ENCODE results near the gene EXOSC2. TPM values are rescaled to one million over a fixed set of nuclear protein-coding genes. Genes with fewer than 3 reads are reported as not detected.

EXOSC2 gene
- total and polyA plus RNA-seq, 2 of the 8 experiments (the other 6 are each of a cell fraction or from before 2014, with no cell fraction given) = 47.8 to 93.6 TPM

DNA sequence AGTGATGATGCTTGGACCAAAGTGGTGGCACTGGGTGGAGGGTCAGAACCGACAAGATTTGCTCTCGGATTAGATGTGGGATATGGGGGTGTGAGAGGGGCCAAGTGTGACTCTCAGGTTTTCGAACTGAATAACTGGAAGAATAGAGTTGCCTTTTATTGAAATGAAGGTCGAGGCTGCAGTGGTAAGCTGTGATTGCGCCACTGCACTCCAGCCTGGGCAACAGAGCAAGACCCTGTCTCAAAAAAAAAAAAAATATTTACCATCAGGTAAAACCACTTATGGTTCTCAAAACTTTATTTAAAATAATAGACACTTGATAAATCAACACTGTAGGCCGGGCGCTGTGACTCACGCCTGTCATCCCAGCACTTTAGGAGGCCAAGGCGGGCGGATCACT lies 27.2 kb downstream of the EXOSC2 start:
- no peak overlapping the region for H3K18ac ChIP-seq (ENCODE audit: extremely low read depth, low read length)
- H3K79me1 ChIP-seq (ENCODE audit: low read depth, low read length) = peaks cover 7% of the 10 kb centered on the region
- no peak overlapping the region for H3K56ac ChIP-seq (replicated peaks; ENCODE audit: insufficient read length, low read depth, low read length)
- no peak overlapping the region for H3K23ac ChIP-seq (ENCODE audit: insufficient read length)
- no peak overlapping the region for H2BK5ac ChIP-seq (ENCODE audit: low read depth, low read length)
- peaks cover 0 to 8% of the 10 kb centered on the region in 2 experiments for H4K20me1 ChIP-seq (replicated peaks in 1 of 2; ENCODE audit: control insufficient read depth in 1 of 2, insufficient read depth in 2 of 2, low read length in 2 of 2)
- DNase-seq (ENCODE audit: low read depth in 1 of 2, low spot score in 2 of 2) (no peak), FAIRE-seq (no peak)
- H3K9me3 ChIP-seq (ENCODE audit: insufficient read depth in 2 of 2, low read depth in 1 of 2, low read length in 1 of 2) = no peaks in the 10 kb centered on the region
- H3K36me3 ChIP-seq (ENCODE audit: control insufficient read depth in 2 of 4, insufficient read depth in 4 of 4, low read length in 3 of 4) = no peaks in the 10 kb centered on the region; a peak in 1 of 8 replicates
- no peak overlapping the region for H2BK12ac ChIP-seq (ENCODE audit: low read depth, low read length)
- H2AK5ac ChIP-seq (ENCODE audit: low read depth, low read length) = no peak overlapping the region
- H3K14ac ChIP-seq (ENCODE audit: insufficient read length) = no peak overlapping the region
- no peak overlapping the region for H3K4me3 ChIP-seq (ENCODE audit: extremely low read depth in 1 of 4, insufficient read depth in 2 of 4, low read depth in 3 of 4, low read length in 4 of 4)
- no peak overlapping the region for H2BK120ac ChIP-seq (replicated peaks; ENCODE audit: low read depth, low read length)
- POLR2A ChIA-PET (ENCODE audit: partially characterized antibody) = no interaction called here
- H3K23me2 ChIP-seq (ENCODE audit: low read depth, low read length) = no peaks in the 10 kb centered on the region
- H3K4ac ChIP-seq (replicated peaks; ENCODE audit: insufficient read length, low read depth, low read length) = no peak overlapping the region
- no peak overlapping the region for H4K5ac ChIP-seq (ENCODE audit: insufficient read length, low read depth, low read length)
- H4K91ac ChIP-seq (replicated peaks; ENCODE audit: insufficient read length, low read length) = no peak overlapping the region
- H3K27me3 ChIP-seq (replicated peaks in 1 of 4; ENCODE audit: control insufficient read depth in 3 of 4, extremely low read depth in 1 of 4, insufficient read depth in 3 of 4, low read length in 3 of 4) = no peaks in the 10 kb centered on the region
- no peaks in the 10 kb centered on the region; a peak in 1 of 7 replicates for H3K4me1 ChIP-seq (replicated peaks in 1 of 4; ENCODE audit: control insufficient read depth in 3 of 4, insufficient read depth in 4 of 4, low read length in 3 of 4)
- H2BK20ac ChIP-seq (ENCODE audit: low read length) = no peak overlapping the region
- H2BK15ac ChIP-seq (ENCODE audit: low read length) = no peak overlapping the region
- no peak overlapping the region for H2AFZ ChIP-seq (ENCODE audit: low read length)
- no peak overlapping the region for H3K27ac ChIP-seq (ENCODE audit: low read depth, low read length)
- no peak overlapping the region for H3K9ac ChIP-seq (replicated peaks in 1 of 4; ENCODE audit: extremely low read depth in 1 of 4, low read depth in 3 of 4, low read length in 3 of 4)
- H3K79me2 ChIP-seq (ENCODE audit: control insufficient read depth in 1 of 2, insufficient read depth in 2 of 2, low read length in 2 of 2) = peaks cover 0 to 68% of the 10 kb centered on the region in 2 experiments; a peak in 3 of 4 replicates
- WGBS, 2 experiments (ENCODE audit: extremely low coverage in 1 of 2, insufficient coverage in 1 of 2, insufficient read length in 1 of 2, insufficient replicate concordance in 2 of 2, low coverage in 1 of 2, low lambda C conversion rate in 2 of 2, missing lambda C conversion rate in 1 of 2) = 95% methylated on average over 10 of the region's 10 CpGs; no CpG with 5 or more reads in 1 of the 2 experiments
- H3K4me2 ChIP-seq (ENCODE audit: insufficient read depth in 1 of 2, low read depth in 2 of 2, low read length in 2 of 2) = no peak overlapping the region
- CTCF ChIA-PET (ENCODE audit: partially characterized antibody) = interaction anchor here (1.0 to 2.2 kb wide), 2 partner anchors 14 to 143 kb away, joined by 3 to 7 read pairs; no protein-coding TSS in a partner anchor
- no peak overlapping the region for H4K8ac ChIP-seq (ENCODE audit: extremely low read depth, insufficient read depth, low read length)
- TF ChIP-seq CBX8 (IDR thresholded peaks at IDR 0.05; ENCODE audit: borderline replicate concordance, low read depth, low read length) = no peak
- no peak for TF ChIP-seq MAFK (IDR thresholded peaks at IDR 0.05; ENCODE audit: low read depth, low read length)
- TF ChIP-seq CEBPB (IDR thresholded peaks at IDR 0.05; ENCODE audit: low read depth, low read length) = no peak
- no peak for TF ChIP-seq ZNF274 (IDR thresholded peaks at IDR 0.05; ENCODE audit: borderline replicate concordance, extremely low read depth, low read length)
- no peak for TF ChIP-seq RFX5 (IDR thresholded peaks at IDR 0.05; ENCODE audit: borderline replicate concordance, low read depth, low read length)
- TF ChIP-seq, protein P1, sequence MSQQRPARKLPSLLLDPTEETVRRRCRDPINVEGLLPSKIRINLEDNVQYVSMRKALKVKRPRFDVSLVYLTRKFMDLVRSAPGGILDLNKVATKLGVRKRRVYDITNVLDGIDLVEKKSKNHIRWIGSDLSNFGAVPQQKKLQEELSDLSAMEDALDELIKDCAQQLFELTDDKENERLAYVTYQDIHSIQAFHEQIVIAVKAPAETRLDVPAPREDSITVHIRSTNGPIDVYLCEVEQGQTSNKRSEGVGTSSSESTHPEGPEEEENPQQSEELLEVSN (IDR thresholded peaks at IDR 0.05) = no peak
- no peak for TF ChIP-seq CHD2 (IDR thresholded peaks at IDR 0.05; ENCODE audit: low read length)
- no peak for TF ChIP-seq TAF1 (IDR thresholded peaks at IDR 0.05; ENCODE audit: low read depth, low read length)
- TF ChIP-seq EZH2 (IDR thresholded peaks at IDR 0.05; ENCODE audit: low read depth, low read length, severe bottlenecking) = no peak
- TF ChIP-seq SAP30 (IDR thresholded peaks at IDR 0.05; ENCODE audit: insufficient read depth, insufficient replicate concordance, low read length) = no peak
- TF ChIP-seq CTBP2 (IDR thresholded peaks at IDR 0.05; ENCODE audit: borderline replicate concordance, insufficient read depth, insufficient read length, low read length) = no peak
- no peak for TF ChIP-seq BACH1 (IDR thresholded peaks at IDR 0.05; ENCODE audit: low read length)
- TF ChIP-seq EGR1 (IDR thresholded peaks at IDR 0.05; ENCODE audit: borderline replicate concordance, low read depth, low read length) = no peak
- TF ChIP-seq SIRT6 (IDR thresholded peaks at IDR 0.05; ENCODE audit: low read length) = no peak

Data from H1 (cell line).